GM12878 (cell line): ENCODE results near the gene RSPH1. TPM values are rescaled to one million over a fixed set of nuclear protein-coding genes. Genes with fewer than 3 reads are reported as not detected.

Source experiments
- ATAC-seq: fragments of 200-7000 bp; cut with Tn5 transposase; 3 replicates; pipeline ENCODE4 v1.9.1; 2020; ENCODE audit warnings: mild to moderate bottlenecking, moderate library complexity
- BruUV-seq: library from RNA; stranded (reverse); fragments of 400-500 nt; replicated peaks from 2 replicates; lab custom pipeline; 2021; lab: Mats Ljungman, UMichigan
- CTCF ChIA-PET: fragments of 300-600 bp; sonication (Branson Sonifier 250); formaldehyde crosslinking; extraction: SDS; loops from one replicate; lab custom pipeline; 2021; ENCODE audit warnings: inconsistent platforms; lab: Yijun Ruan, JAX
- POLR2A ChIA-PET: fragments of 350-600 bp; formaldehyde crosslinking; extraction: SDS; loops from one replicate; lab custom pipeline; 2021; ENCODE audit warnings: inconsistent platforms; lab: Charles Lee
- RAD21 ChIA-PET: fragments of 300-600 bp; sonication (Branson Sonifier 250); formaldehyde crosslinking; loops from one replicate; lab custom pipeline; 2023; ENCODE audit warnings: antibody characterized with exemption; ENCODE audit not compliant: unreplicated experiment; lab: Charles Lee
- SMC1A ChIA-PET: fragments of 300-600 bp; sonication (Branson Sonifier 250); formaldehyde crosslinking; loops from one replicate; lab custom pipeline; 2023; ENCODE audit not compliant: unreplicated experiment, uncharacterized antibody; lab: Charles Lee
- DNase-seq: peaks from one replicate; pipeline ENCODE4 v3.0.0-alpha.2; 2011; ENCODE audit warnings: low read depth, low spot score
- FAIRE-seq: peaks from 3 replicates; lab custom pipeline; 2011; peaks lifted over from hg19 to GRCh38; lab: Jason Lieb, UNC
- H2AFZ ChIP-seq: 2 replicates; pipeline ENCODE4 v1.6.0; 2011; ENCODE audit warnings: low read depth, low read length, control low read depth; ENCODE audit not compliant: control insufficient read depth
- H3K27ac ChIP-seq: 2 replicates; pipeline ENCODE4 v1.5.1; 2011; ENCODE audit warnings: control low read depth; ENCODE audit not compliant: control insufficient read depth, insufficient read depth
- H3K27me3 ChIP-seq, 2 experiments: replicated peaks in 1 of 2; 2 replicates each; pipeline versions ENCODE4 v1.6.0 to v1.6.1; 2011; ENCODE audit warnings: low read length in 1 of 2; ENCODE audit not compliant: control insufficient read depth in 2 of 2, insufficient read depth in 2 of 2
- H3K36me3 ChIP-seq, 2 experiments: 2 replicates each; pipeline ENCODE4 v1.5.1; 2011; ENCODE audit warnings: low read length in 1 of 2; ENCODE audit not compliant: control insufficient read depth in 2 of 2, insufficient read depth in 2 of 2
- H3K4me1 ChIP-seq: 2 replicates; pipeline ENCODE4 v1.6.1; 2011; ENCODE audit warnings: mild to moderate bottlenecking, low read length, moderate library complexity, mixed read lengths; ENCODE audit not compliant: control insufficient read depth, insufficient read depth
- H3K4me2 ChIP-seq: 2 replicates; pipeline ENCODE4 v1.6.0; 2011; ENCODE audit warnings: control low read depth; ENCODE audit not compliant: control insufficient read depth, insufficient read depth
- H3K4me3 ChIP-seq: fragments of 200-600 bp; sonication (generic); 2 replicates; pipeline ENCODE4 v1.5.1; 2016
- H3K79me2 ChIP-seq: 2 replicates; pipeline ENCODE4 v1.6.0; 2011; ENCODE audit warnings: low read length; ENCODE audit not compliant: control insufficient read depth, insufficient read depth
- H3K9ac ChIP-seq: 2 replicates; pipeline ENCODE4 v1.8.0; 2011; ENCODE audit warnings: low read length, control low read depth, mixed read lengths; ENCODE audit not compliant: control insufficient read depth, insufficient read depth
- H3K9me3 ChIP-seq: replicated peaks from 3 replicates; pipeline ENCODE4 v1.5.1; 2011; ENCODE audit warnings: mild to moderate bottlenecking, low read length; ENCODE audit not compliant: control insufficient read depth, insufficient read depth
- H4K20me1 ChIP-seq: 2 replicates; pipeline ENCODE4 v1.6.0; 2011; ENCODE audit not compliant: control insufficient read depth, insufficient read depth
- BCL3 ChIP-seq: IDR thresholded peaks from 2 replicates; pipeline ENCODE4 v1.6.1; 2011; ENCODE audit warnings: borderline replicate concordance, low read depth, mild to moderate bottlenecking, moderate library complexity, low read length; ENCODE audit not compliant: insufficient read depth, poor library complexity, severe bottlenecking
- ETV6 ChIP-seq, 2 experiments: fragments of 450-650 bp in 1 of 2; IDR thresholded peaks in 1 of 2; conservative IDR thresholded peaks in 1 of 2; 2 replicates each; pipeline ENCODE4 v1.6.1; 2014; ENCODE audit warnings: antibody characterized with exemption in 1 of 2, borderline replicate concordance in 1 of 2, low read depth in 1 of 2, mild to moderate bottlenecking in 1 of 2, moderate library complexity in 1 of 2
- GABPA ChIP-seq: IDR thresholded peaks from 2 replicates; pipeline ENCODE4 v1.6.1; 2014; ENCODE audit warnings: antibody characterized with exemption, low read depth, mild to moderate bottlenecking, inconsistent platforms
- NBN ChIP-seq: fragments of 450-650 bp; IDR thresholded peaks from 2 replicates; pipeline ENCODE4 v1.6.1; 2016
- SP1 ChIP-seq: IDR thresholded peaks from one replicate; pipeline ENCODE4 v1.6.1; 2011; ENCODE audit warnings: low read depth, low read length
- SREBF1 ChIP-seq: IDR thresholded peaks from 2 replicates; pipeline ENCODE4 v1.6.1; 2012; ENCODE audit warnings: mild to moderate bottlenecking, low read length
- SREBF2 ChIP-seq: IDR thresholded peaks from 2 replicates; pipeline ENCODE4 v1.6.1; 2012; ENCODE audit warnings: mild to moderate bottlenecking, low read length
- STAT3 ChIP-seq: IDR thresholded peaks from 2 replicates; pipeline ENCODE4 v1.6.1; 2011; ENCODE audit warnings: low read depth, low read length, improper control_type of control experiment
- TCF12 ChIP-seq: IDR thresholded peaks from 2 replicates; pipeline ENCODE4 v1.6.1; 2011; ENCODE audit warnings: low read depth, mild to moderate bottlenecking, low read length
- ZNF217 ChIP-seq: fragments of 450-650 bp; IDR thresholded peaks from 2 replicates; pipeline ENCODE4 v1.6.1; 2017; ENCODE audit warnings: antibody characterized with exemption, mild to moderate bottlenecking
- ZNF24 ChIP-seq: fragments of 450-650 bp; IDR thresholded peaks from 2 replicates; pipeline ENCODE4 v1.6.1; 2017; ENCODE audit warnings: antibody characterized with exemption, mild to moderate bottlenecking
- WGBS: methylation state at CpG from one replicate; pipeline ENCODE4 v1.1.6; 2016; ENCODE audit warnings: low lambda C conversion rate; ENCODE audit not compliant: insufficient replicate concordance, insufficient coverage; ENCODE audit errors: missing lambda C conversion rate; 5-methylcytosine and 5-hydroxymethylcytosine counted together
- in situ Hi-C: fragments of 300-500 bp; cut with MboI; formaldehyde crosslinking; loops from 9 replicates; pipeline ENCODE4 v1.14.3; 2018; ENCODE audit warnings: mixed read lengths
- intact Hi-C: fragments of 100-400 bp; cut with micrococcal nuclease; formaldehyde crosslinking; loops from one replicate; pipeline ENCODE4 v1.14.2; 2022; ENCODE audit not compliant: unreplicated experiment
- polyA plus RNA-seq, 11 experiments: library from polyadenylated mRNA; depleted of rRNA in 4 of 11; unstranded in 6 of 11; stranded (reverse) in 5 of 11; fragments of >200 nt; fragmentation: Nextera tagmentation in 4 of 11; fragmentation: Illumina TruSeq in 1 of 11; extraction: Ambion mirVana in 4 of 11; extraction: Trizol in 1 of 11; gene quantifications; 1 replicate in 1 of 11; 2 replicates in 10 of 11; pipeline versions ENCODE4 v1.2.1 to v1.2.3, GENCODE V29; 2011 to 2016; ENCODE audit warnings: inconsistent platforms in 2 of 11, missing spikeins in 2 of 11, low read depth in 1 of 11
- total RNA-seq, 4 experiments: library from RNA; depleted of rRNA in 3 of 4; stranded (reverse); fragments of >200 nt in 3 of 4; fragmentation: Illumina TruSeq in 1 of 4; extraction: Trizol in 1 of 4; gene quantifications; 2 replicates each; pipeline versions ENCODE4 v1.2.1 to v1.2.3, GENCODE V29; 2013 to 2021
- TF ChIP-seq, protein P1 (sequence below), 3 experiments: IDR thresholded peaks in 2 of 3; conservative IDR thresholded peaks in 1 of 3; 2 replicates each; pipeline ENCODE4 v1.5.1; 2011; ENCODE audit warnings: low read depth in 3 of 3, low read length in 3 of 3, mild to moderate bottlenecking in 3 of 3, control low read depth in 2 of 3, moderate library complexity in 2 of 3, inconsistent platforms in 1 of 3, mixed read lengths in 1 of 3; ENCODE audit not compliant: control insufficient read depth in 2 of 3, insufficient read depth in 1 of 3; ENCODE audit errors: extremely low read depth in 1 of 3
- TF ChIP-seq, protein P2 (sequence below): fragments of 450-650 bp; IDR thresholded peaks from 2 replicates; pipeline ENCODE4 v1.6.1; 2014; ENCODE audit warnings: mild to moderate bottlenecking

The RSPH1 gene
- total and polyA plus RNA-seq, 10 of the 15 experiments (the other 5 are each of a cell fraction or from before 2014, with no cell fraction given): 0.11 to 1.4 (median 0.38) TPM

GRCh38 chr21:42453986-42454570 is 41.9 kb downstream of the RSPH1 start:
- no peaks in the 10 kb centered on the region for H3K36me3 ChIP-seq
- CTCF ChIA-PET: interaction anchor here (0.8 to 9.7 kb wide), 5 partner anchors 12 to 143 kb away, joined by 3 to 117 read pairs (median 4); partner anchors contain the start of gene RSPH1
- peaks cover 11% of the 10 kb centered on the region for H3K4me1 ChIP-seq
- H3K9me3 ChIP-seq: no peaks in the 10 kb centered on the region; the same call in 2 of the 3 replicates
- 88% methylated on average over 19 of the region's 19 CpGs for WGBS
- no TSS peak for BruUV-seq
- no peaks in the 10 kb centered on the region for H3K27me3 ChIP-seq
- H4K20me1 ChIP-seq: no peaks in the 10 kb centered on the region
- POLR2A ChIA-PET: interaction anchor here (8.6 kb wide), 1 partner anchor 82 kb away, joined by 54 read pairs; no protein-coding TSS in a partner anchor
- no peak for FAIRE-seq
- TF ChIP-seq SP1 (no peak), SREBF1 (no peak), STAT3 (no peak), NBN (no peak), SREBF2 (no peak), GABPA (no peak), ZNF24 (no peak), ETV6 (conservative IDR thresholded peaks at IDR 0.05 in 1 of 2, IDR thresholded peaks at IDR 0.05 in 1 of 2; ENCODE audit: borderline replicate concordance in 1 of 2, low read depth in 1 of 2) (no peak), BCL3 (no peak), TCF12 (no peak), ZNF217 (no peak)
- TF ChIP-seq, protein P1, sequence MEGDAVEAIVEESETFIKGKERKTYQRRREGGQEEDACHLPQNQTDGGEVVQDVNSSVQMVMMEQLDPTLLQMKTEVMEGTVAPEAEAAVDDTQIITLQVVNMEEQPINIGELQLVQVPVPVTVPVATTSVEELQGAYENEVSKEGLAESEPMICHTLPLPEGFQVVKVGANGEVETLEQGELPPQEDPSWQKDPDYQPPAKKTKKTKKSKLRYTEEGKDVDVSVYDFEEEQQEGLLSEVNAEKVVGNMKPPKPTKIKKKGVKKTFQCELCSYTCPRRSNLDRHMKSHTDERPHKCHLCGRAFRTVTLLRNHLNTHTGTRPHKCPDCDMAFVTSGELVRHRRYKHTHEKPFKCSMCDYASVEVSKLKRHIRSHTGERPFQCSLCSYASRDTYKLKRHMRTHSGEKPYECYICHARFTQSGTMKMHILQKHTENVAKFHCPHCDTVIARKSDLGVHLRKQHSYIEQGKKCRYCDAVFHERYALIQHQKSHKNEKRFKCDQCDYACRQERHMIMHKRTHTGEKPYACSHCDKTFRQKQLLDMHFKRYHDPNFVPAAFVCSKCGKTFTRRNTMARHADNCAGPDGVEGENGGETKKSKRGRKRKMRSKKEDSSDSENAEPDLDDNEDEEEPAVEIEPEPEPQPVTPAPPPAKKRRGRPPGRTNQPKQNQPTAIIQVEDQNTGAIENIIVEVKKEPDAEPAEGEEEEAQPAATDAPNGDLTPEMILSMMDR (IDR thresholded peaks at IDR 0.05 in 2 of 3, conservative IDR thresholded peaks at IDR 0.05 in 1 of 3; ENCODE audit: control insufficient read depth in 2 of 3, extremely low read depth in 1 of 3, insufficient read depth in 1 of 3, low read depth in 3 of 3, low read length in 3 of 3): no peak
- TF ChIP-seq, protein P2, sequence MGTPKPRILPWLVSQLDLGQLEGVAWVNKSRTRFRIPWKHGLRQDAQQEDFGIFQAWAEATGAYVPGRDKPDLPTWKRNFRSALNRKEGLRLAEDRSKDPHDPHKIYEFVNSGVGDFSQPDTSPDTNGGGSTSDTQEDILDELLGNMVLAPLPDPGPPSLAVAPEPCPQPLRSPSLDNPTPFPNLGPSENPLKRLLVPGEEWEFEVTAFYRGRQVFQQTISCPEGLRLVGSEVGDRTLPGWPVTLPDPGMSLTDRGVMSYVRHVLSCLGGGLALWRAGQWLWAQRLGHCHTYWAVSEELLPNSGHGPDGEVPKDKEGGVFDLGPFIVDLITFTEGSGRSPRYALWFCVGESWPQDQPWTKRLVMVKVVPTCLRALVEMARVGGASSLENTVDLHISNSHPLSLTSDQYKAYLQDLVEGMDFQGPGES: no peak
- TF ChIP-seq, all 136 proteins: peak for 0
- H3K27ac ChIP-seq: no peak overlapping the region
- no peak for ATAC-seq
- intact Hi-C loops: no loop called here
- ChIA-PET RAD21 (interaction anchor here (2.4 to 2.7 kb wide), 2 partner anchors 14 to 82 kb away, joined by 17 to 22 read pairs; no protein-coding TSS in a partner anchor), SMC1A (interaction anchor here (1.0 to 3.7 kb wide), 4 partner anchors 13 to 168 kb away, joined by 3 to 35 read pairs (median 14); no protein-coding TSS in a partner anchor)
- no peaks in the 10 kb centered on the region for H3K79me2 ChIP-seq
- no peak overlapping the region for H3K4me2 ChIP-seq
- H3K4me3 ChIP-seq: no peak overlapping the region
- H2AFZ ChIP-seq: no peak overlapping the region
- in situ Hi-C loops: loop anchor here (5.0 kb wide), 1 partner anchor 307 kb away; no protein-coding TSS in a partner anchor
- H3K9ac ChIP-seq: no peak overlapping the region
- DNase-seq: no peak
